T-helper 2 cell (primary cell): Measurements from ENCODE around the gene ACP3.
A peak's percentile ranks its signal among the peaks of the same experiment; 100 is the strongest.

Experiments
- DNase-seq, 5 experiments: peaks; one replicate each; pipeline versions ENCODE4 v3.0.0 to v3.0.0-alpha.2; 2012 to 2022

ACP3 gene

GRCh38 chr3:132321304-132321703, 4.1 kb downstream of the ACP3 start:
- DNase-seq: no peak

DNA sequence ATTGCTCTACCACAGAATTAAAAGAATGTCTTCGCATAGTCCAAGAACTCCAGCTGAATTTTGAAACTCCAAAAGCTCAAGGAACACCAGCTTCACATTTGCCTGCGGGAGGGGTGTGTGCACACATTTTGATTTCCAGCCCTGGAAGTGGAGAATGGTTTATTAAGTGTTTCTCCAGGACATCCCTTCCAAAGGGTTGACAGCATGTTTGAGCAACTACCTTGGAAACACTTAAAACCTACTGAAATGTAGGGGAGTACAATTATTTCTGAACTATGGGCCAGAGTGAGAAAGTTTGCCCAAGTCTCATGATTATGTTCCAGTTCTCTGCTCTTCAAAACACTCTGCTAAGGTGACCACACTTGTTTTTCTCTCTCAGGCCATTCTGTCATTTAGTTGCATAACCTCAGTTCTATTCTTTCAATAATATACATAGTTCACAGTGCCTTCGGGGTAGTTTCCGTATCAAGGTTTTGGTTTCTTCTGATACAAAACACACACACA, 7.9 kb downstream of the ACP3 start:
- no peak for DNase-seq

- DNase-seq: no peak
These were observed 8.4 kb downstream of the ACP3 start for GRCh38 chr3:132325634-132326033.

- no peak for DNase-seq
These were observed 9.0 kb downstream of the ACP3 start for GRCh38 chr3:132326251-132326650.

DNA sequence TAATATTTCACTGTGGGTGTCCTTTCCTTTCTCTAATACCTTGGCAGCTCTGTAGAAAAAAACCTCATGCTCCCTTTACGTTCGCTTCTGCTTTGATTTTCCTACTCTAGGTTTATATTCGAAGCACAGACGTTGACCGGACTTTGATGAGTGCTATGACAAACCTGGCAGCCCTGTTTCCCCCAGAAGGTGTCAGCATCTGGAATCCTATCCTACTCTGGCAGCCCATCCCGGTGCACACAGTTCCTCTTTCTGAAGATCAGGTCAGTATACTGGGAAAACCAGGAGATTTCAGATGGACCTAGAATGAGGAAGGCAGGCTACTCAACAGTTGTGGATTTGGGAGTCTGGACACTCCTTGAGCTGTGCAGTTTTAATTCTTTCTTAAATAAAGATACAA, 14.9 kb downstream of the ACP3 start:
- DNase-seq: no peak

- DNase-seq: no peak
These were observed 15.3 kb downstream of the ACP3 start for GRCh38 chr3:132332508-132332907.

- DNase-seq: no peak
These were observed 24.5 kb downstream of the ACP3 start for GRCh38 chr3:132341746-132342145.

DNA sequence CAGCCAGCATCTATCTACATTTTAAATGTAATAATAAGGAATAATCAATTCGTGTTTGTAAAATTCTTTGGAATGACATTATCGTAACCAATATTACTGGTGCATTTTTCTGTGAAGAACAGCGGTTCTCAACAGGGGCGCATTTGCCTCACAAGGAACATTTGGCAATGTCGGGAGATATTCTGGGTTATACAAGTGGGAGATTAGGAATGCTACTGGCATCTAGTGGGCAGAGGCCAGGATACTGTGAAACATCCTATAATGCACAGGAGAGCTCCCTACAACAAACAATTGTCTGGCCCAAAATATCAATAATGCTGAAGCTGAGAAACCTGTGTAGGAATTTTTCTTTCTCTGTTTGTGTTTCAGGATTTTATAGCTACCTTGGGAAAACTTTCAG, 25.0 kb downstream of the ACP3 start:
- DNase-seq: no peak

DNA sequence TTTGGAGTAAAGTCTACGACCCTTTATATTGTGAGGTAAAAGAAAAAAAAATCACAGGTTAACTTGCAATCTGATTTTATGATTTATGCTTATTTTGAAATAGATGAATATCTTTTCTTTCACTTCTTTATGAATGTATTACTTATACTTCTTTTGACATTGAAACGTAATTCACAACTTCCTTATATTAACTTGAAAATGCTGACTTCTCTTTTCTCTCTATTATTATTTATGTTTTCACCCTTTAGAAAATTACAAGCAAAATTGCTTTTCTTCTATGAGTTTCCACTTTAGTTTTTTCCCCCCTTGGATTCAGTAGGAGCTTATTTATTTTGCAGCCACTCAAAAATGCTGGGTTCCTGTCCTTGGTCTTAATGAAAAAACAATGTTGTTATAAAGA, 25.4 kb downstream of the ACP3 start:
- DNase-seq: no peak

- DNase-seq: peak in 1 of 5 experiments; percentile 46
These were observed 25.9 kb downstream of the ACP3 start for GRCh38 chr3:132343018-132343612.

DNA sequence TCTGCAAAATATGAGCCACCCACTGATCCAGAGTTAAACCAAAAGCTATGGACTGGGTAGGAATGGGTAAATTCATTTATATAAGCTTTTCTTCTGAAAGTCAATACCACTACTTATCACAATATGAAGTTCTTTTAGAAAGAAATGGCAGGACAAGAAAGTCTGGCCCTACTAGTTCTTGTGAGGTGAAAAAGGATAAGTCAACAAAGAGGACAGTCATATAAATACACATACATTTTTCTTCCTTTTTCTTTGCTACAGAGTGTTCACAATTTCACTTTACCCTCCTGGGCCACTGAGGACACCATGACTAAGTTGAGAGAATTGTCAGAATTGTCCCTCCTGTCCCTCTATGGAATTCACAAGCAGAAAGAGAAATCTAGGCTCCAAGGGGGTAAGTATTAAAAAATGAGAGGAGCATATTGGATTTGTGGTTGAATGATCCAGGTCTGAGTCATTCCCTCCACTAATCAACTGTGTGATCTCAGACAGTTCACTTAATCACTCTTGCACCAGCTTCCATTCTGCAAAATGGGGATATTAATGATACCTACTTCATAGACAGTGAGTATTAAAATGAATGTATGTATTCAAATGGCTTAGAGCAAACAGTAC, 27.6 kb downstream of the ACP3 start:
- peak in 1 of 5 experiments; percentile 9 for DNase-seq

DNA sequence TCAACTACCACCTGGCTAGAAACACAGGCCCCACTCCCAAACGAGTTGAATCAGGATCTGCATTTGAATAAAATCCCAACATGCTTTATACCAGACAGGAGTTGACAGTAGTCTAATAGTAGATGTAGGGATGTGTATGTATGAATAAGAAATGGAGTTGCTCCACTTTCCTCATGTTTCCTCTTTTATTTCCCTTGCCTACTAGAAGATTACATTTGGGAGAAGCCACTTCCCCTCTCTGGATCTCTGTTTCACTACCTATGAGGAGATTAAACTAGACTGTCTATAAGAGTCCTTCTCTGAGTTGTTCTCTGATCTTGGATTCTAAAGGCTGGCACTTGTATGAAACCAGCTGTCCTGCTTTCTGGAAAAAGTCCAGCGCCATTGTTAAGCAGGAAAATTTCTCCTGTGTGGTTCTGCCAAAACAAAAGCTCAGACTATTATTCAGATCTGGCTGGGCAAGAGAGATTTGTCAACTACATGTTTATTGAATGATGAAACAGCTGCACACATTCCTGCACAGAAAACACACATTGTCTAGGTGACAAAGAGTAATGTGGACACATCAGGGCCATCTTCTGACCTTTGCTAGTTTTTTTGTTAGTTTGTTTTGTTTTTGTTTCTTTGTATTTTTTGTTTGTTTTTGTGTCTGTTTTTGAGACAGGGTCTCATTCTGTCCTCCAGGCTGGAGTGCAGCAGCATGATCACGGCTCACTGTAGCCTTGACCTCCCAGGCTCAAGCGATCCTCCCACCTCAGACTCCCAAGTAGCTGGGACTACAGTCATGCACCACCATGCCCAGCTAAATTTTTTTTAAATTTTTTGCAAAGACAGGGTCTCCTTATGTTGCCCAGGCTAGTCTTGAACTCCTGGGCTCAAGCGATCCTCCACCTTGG, 29.9 kb downstream of the ACP3 start:
- no peak for DNase-seq

DNA sequence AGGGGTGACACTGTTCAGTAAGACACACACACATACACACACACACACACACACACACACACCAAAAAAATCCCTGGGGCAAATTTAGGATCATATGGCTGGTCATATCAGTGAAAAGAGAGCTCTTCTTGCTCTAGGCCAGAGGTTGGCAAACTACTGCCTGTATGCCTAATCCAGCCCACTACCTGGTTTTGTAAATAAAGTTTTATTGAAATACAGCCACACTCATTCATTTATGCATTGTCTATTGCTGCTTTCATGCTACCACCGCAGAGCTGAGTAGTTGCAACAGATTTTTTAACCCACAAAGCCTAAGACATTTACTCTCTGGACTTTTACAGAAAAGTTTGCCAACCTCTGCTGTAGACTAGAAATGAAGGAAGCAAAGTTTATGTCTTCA, 30.6 kb downstream of the ACP3 start:
- DNase-seq: no peak

DNA sequence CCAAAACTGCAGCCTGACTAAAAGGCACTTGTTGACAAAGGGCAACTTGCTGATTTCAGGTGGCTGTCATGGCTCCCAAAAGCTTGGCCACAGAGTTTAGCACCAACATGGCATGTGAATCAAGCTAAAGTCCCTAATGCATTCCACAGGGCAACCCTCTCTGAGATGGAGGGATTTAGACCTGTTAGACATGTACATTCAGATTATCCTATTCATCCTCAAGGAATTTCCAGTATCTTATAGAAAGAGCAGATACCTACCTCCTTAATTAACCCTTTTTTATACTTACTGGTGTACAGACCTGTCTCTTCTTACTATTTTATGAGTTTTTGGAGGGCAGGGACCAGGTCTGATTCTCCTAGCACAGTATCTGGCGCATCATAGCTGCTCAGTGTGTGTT, 31.3 kb downstream of the ACP3 start:
- DNase-seq: no peak

GRCh38 chr3:132350814-132351213, 33.6 kb downstream of the ACP3 start:
- DNase-seq: no peak

DNA sequence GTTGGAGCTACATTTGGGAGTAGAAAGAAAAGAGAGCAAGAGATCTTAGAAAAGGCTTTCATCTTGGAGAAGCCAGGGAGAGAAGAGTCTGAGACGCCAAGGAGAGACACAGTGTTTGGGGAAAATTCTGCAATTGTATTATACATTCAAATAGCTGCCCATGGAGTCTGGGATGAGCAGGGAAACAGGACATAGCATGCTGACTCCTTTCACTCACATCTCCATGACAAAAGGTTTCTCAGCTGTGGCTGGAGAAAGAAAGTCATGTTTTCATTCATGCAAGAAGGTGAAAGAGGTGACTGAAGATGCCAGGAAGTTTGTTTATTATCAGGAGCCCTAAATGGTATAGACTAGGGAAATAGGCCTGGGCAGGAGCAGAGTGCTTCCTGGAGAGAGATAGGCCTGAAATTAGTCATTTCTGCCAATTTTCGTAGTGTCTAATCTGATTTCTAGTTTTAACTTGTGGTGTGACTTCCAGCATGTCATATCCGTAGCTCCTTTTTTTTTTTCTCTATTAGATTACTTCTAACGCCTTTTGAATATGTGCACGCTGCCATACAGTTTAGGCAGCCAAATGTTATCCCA, 34.1 kb downstream of the ACP3 start:
- DNase-seq: peak in 1 of 5 experiments; percentile 64

DNA sequence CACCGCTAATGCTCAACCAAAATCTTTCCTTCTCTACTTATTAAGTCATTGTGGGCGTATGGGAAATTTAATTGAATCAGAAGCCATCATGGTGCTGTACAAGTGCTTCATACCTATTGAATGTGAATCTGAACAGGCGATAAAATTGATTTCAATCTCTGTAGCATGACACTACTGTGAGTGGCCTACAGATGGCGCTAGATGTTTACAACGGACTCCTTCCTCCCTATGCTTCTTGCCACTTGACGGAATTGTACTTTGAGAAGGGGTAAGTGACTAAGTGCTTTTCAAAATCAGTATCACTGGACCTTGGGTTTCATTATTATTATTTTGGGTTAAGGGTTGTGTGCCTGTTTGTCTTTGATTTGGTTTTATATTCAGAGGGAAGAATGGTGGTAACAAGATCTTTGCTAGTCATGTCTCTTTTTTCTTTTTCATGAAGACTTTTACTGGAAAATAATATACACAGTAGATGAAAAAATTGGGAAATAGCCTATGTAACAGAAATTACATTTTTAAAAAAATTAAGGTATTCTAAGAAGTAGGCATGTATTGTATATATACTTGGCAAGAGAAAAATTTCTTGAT, 35.4 kb downstream of the ACP3 start:
- DNase-seq: peak; percentile 8 to 74 (median 37)

DNA sequence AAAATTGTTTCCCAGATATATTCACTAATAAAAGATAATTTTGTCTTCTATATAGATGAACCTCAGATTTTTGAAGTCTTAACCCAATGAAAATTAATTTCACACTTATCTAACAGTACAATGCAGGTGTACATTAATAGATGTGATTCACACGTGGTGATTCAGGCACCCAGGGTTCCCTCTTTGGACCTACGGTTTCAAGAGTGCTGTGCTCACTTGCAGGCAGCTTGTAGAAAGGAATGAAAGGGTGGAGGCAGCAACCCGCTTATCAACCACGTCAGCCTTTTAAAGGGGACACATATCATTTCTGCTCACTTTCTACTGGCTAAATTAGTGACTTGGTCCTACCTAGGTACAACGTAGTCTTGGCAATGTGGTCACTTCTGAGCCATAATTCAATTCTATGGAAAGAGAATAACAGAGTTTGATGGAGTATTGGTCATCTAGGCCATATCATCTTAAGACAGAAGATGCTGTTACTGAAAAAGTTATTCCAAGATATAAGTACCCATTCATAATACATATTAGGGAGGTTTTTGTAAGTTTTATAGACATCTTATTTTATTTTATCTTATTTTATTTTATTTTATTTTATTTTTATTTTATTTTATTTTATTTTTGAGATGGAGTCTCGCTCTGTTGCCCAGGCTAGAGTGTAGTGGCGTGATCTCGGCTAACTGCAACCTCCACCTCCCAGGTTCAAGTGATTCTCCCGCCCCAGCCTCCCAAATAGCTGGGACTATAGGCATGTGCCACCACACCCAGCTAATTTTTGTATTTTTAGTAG, 37.9 kb downstream of the ACP3 start:
- no peak for DNase-seq

DNA sequence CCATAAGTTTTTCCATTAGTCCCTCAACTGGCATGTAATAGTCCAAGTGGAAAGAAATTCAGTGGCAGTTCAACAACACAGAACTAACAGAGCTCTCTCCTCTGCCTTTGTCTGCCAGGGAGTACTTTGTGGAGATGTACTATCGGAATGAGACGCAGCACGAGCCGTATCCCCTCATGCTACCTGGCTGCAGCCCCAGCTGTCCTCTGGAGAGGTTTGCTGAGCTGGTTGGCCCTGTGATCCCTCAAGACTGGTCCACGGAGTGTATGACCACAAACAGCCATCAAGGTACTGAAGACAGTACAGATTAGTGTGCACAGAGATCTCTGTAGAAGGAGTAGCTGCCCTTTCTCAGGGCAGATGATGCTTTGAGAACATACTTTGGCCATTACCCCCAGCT, 39.4 kb downstream of the ACP3 start:
- DNase-seq: no peak

- no peak for DNase-seq
These were observed 43.5 kb downstream of the ACP3 start for GRCh38 chr3:132360717-132361116.

DNA sequence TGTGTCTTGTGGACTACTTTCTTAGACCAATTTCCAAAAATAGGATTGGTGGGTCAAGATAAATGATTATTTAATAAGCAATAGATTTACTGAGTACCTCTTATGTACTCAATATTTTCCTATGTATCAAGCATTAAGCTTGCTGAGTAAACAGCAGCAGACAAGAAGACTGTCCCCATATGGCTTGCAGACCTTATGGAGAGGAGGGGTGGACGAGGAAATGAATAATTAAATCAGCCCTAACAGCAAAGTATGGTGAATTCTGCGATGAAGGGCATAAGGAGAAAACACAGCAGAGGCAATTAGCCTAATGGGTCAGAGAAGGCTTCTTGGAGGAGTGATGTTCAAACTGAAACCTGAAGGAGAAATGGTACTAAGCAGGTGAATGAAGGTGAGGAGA, 45.1 kb downstream of the ACP3 start:
- no peak for DNase-seq

- peak in 1 of 5 experiments; percentile 39 for DNase-seq
These were observed 51.3 kb downstream of the ACP3 start for GRCh38 chr3:132368515-132368914.
